Bronchial epithelial cell (primary cell): Measurements from ENCODE around the gene BEST3. TPM values are rescaled to one million over a fixed set of nuclear protein-coding genes. Genes with fewer than 3 reads are reported as not detected.
A peak's percentile ranks its signal among the peaks of the same experiment; 100 is the strongest.
"Not testable (repeated sequence)": the region's sequence is repeated elsewhere in the genome, so short reads cannot be mapped to it uniquely, and the experiment has no call there.

ENCODE experiments used
- DNase-seq: peaks from one replicate; pipeline ENCODE4 v3.0.0-alpha.2; 2010; ENCODE audit warnings: low read depth
- FAIRE-seq: peaks from 2 replicates; lab custom pipeline; 2011; peaks lifted over from hg19 to GRCh38; lab: Jason Lieb, UNC
- H3K27me3 ChIP-seq: 2 replicates; pipeline ENCODE4 v1.5.1; 2011; ENCODE audit warnings: low read length; ENCODE audit not compliant: control insufficient read depth, insufficient read depth
- H3K36me3 ChIP-seq: 2 replicates; pipeline ENCODE4 v1.5.1; 2011; ENCODE audit warnings: low read length; ENCODE audit not compliant: control insufficient read depth, insufficient read depth
- H3K4me3 ChIP-seq: 2 replicates; pipeline ENCODE4 v1.5.1; 2011; ENCODE audit warnings: mild to moderate bottlenecking, low read depth, low read length, control low read depth
- total RNA-seq: library from RNA; depleted of rRNA; stranded (reverse); fragments of >200 nt; gene quantifications from 2 replicates; pipeline ENCODE4 v1.2.1, GENCODE V29; 2014
- TF ChIP-seq, protein P1 (sequence below): IDR thresholded peaks from 2 replicates; pipeline ENCODE4 v1.5.1; 2011; ENCODE audit warnings: mild to moderate bottlenecking, moderate library complexity, low read length, control low read depth, inconsistent platforms; ENCODE audit not compliant: insufficient read depth, severe bottlenecking

The BEST3 gene
- total RNA-seq, 1 donor from 2014 or later, result not detected

GRCh38 chr12:69616025-69616424, 83.1 kb downstream of the BEST3 start:
- no peak overlapping the region for H3K4me3 ChIP-seq
- no peak for FAIRE-seq
- no peaks in the 10 kb centered on the region for H3K36me3 ChIP-seq
- TF ChIP-seq, protein P1, sequence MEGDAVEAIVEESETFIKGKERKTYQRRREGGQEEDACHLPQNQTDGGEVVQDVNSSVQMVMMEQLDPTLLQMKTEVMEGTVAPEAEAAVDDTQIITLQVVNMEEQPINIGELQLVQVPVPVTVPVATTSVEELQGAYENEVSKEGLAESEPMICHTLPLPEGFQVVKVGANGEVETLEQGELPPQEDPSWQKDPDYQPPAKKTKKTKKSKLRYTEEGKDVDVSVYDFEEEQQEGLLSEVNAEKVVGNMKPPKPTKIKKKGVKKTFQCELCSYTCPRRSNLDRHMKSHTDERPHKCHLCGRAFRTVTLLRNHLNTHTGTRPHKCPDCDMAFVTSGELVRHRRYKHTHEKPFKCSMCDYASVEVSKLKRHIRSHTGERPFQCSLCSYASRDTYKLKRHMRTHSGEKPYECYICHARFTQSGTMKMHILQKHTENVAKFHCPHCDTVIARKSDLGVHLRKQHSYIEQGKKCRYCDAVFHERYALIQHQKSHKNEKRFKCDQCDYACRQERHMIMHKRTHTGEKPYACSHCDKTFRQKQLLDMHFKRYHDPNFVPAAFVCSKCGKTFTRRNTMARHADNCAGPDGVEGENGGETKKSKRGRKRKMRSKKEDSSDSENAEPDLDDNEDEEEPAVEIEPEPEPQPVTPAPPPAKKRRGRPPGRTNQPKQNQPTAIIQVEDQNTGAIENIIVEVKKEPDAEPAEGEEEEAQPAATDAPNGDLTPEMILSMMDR, result no peak
- no peaks in the 10 kb centered on the region for H3K27me3 ChIP-seq
- no peak for DNase-seq

DNA sequence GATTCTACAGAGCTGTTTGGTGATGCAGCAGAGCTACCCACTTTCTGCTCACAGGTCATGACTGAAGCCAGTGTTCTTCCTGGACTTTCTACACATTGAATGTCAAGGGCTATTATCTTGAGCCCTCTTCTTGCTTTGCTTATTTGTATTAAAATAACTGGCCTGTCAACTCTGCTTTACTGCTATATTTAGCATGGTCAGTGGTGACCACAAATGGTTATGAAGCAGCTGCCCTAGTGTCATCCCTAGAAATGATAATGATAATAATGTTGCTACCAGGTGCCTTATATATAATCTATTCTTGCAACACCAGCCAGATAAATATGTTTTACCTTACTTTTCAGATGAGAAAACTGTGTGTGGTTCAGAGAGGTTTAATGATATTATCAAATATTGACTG, 85.8 kb downstream of the BEST3 start:
- H3K27me3 ChIP-seq, result no peaks in the 10 kb centered on the region
- no peak for DNase-seq
- FAIRE-seq, result no peak
- no peaks in the 10 kb centered on the region for H3K36me3 ChIP-seq
- TF ChIP-seq, protein P1, result no peak
- H3K4me3 ChIP-seq, result no peak overlapping the region

DNA sequence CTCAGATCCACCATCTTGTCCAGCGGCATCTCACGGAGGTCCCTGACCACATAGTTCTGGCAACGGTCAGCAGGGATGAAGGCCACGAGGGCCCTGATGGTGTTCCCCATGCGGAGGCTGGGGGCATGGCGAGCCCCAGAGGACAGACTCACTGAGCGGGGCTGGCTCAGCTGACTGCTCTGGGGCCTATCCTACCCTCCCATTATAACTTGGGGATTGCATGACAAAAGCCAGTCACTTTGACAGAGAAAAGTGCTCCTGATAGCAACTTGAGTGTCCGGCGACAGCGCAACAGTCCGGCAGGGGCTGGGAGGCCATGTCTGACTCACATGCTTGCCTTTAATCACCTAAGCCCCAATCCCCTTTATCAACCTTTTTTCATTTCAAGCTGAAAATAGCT, 88.4 kb downstream of the BEST3 start, which contains the start of gene LRRC10:
Gene LRRC10 (minus strand): TSS at position 179 of the 400 bp plus-strand sequence. CDS start 69 bp downstream, at position 110.
- DNase-seq (no peak), FAIRE-seq (peak; percentile 13)
- Histone ChIP-seq H3K27me3 (no peaks in the 10 kb centered on the region), H3K36me3 (no peaks in the 10 kb centered on the region), H3K4me3 (no peak within 1 kb of the TSS)
- TF ChIP-seq, protein P1, result no peak

GRCh38 chr12:69610126-69610525, 89.0 kb downstream of the BEST3 start:
- Histone ChIP-seq H3K27me3 (no peaks in the 10 kb centered on the region), H3K4me3 (no peak overlapping the region), H3K36me3 (no peaks in the 10 kb centered on the region)
- no peak for FAIRE-seq
- TF ChIP-seq, protein P1, result no peak
- DNase-seq, result no peak

DNA sequence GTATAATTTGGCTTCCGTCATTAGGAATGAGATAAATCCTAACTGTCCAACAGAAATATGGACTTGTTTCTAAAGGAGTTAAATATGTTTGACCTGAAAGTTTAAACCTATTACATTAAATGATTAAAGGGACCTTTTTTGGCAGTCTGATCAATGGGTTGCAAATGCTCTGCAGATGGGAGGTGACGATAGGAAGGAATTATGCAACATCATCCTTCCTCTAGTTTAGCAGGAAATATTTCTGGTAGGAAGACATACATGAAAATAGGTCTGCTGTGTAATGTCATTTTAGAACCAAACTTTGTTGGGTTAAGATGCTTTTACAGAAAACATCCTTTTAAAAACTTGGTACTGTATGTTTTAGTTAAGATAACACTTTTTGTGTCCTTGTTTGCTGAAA, 91.0 kb downstream of the BEST3 start:
- Histone ChIP-seq H3K27me3 (no peaks in the 10 kb centered on the region), H3K36me3 (no peaks in the 10 kb centered on the region), H3K4me3 (no peak overlapping the region)
- DNase-seq (no peak), FAIRE-seq (no peak)
- TF ChIP-seq, protein P1, result no peak

- not testable (repeated sequence) for FAIRE-seq, H3K27me3 ChIP-seq, H3K4me3 ChIP-seq, H3K36me3 ChIP-seq, DNase-seq
Observed at GRCh38 chr12:69604275-69604674, 94.8 kb downstream of the BEST3 start.

Other genes with a start within 250 kb of the BEST3 start
- 25.5 and 27.1 TPM in 2 replicates for gene FRS2, start 228.9 kb downstream of the BEST3 start, total RNA-seq
- gene CCT2, start 113.8 kb downstream of the BEST3 start, total RNA-seq, result 150 and 235 TPM in 2 replicates
- not detected in 2 replicates for gene LRRC10, start 88.4 kb downstream of the BEST3 start, total RNA-seq
- 50.8 and 51.5 TPM in 2 replicates for gene RAB3IP, start 39.6 kb upstream of the BEST3 start, total RNA-seq
- gene MYRFL, start 125.9 kb upstream of the BEST3 start, total RNA-seq, result 0.26 and 0.51 TPM in 2 replicates